Ishikawa (cell line): ENCODE results near the gene FGD6.

ENCODE experiments used
- CEBPB ChIP-seq: IDR thresholded peaks from 2 replicates; pipeline ENCODE4 v1.6.1; 2012
- CREB1 ChIP-seq: IDR thresholded peaks from 2 replicates; pipeline ENCODE4 v1.6.1; 2012; ENCODE audit warnings: low read depth
- EGR1 ChIP-seq: IDR thresholded peaks from 2 replicates; pipeline ENCODE4 v1.6.1; 2012
- EP300 ChIP-seq: IDR thresholded peaks from 2 replicates; pipeline ENCODE4 v1.6.1; 2012; ENCODE audit warnings: borderline replicate concordance
- NFIC ChIP-seq: IDR thresholded peaks from 2 replicates; pipeline ENCODE4 v1.6.1; 2012
- RAD21 ChIP-seq: IDR thresholded peaks from 2 replicates; pipeline ENCODE4 v1.6.1; 2012; ENCODE audit warnings: low read depth
- REST ChIP-seq: IDR thresholded peaks from 2 replicates; pipeline ENCODE4 v1.6.1; 2012; ENCODE audit warnings: low read depth, mild to moderate bottlenecking
- TAF1 ChIP-seq: IDR thresholded peaks from 2 replicates; pipeline ENCODE4 v1.6.1; 2012; ENCODE audit warnings: low read depth, mild to moderate bottlenecking
- TCF12 ChIP-seq: IDR thresholded peaks from 2 replicates; pipeline ENCODE4 v1.6.1; 2012; ENCODE audit warnings: low read depth
- YY1 ChIP-seq: IDR thresholded peaks from 2 replicates; pipeline ENCODE4 v1.6.1; 2012; ENCODE audit warnings: low read depth
- ZBTB7A ChIP-seq: IDR thresholded peaks from 2 replicates; pipeline ENCODE4 v1.6.1; 2012; ENCODE audit warnings: low read depth
- TF ChIP-seq, protein P1 (sequence below): IDR thresholded peaks from 2 replicates; pipeline ENCODE4 v1.6.1; 2012

- TF ChIP-seq EGR1 (no peak), EP300 (no peak), REST (no peak), TCF12 (no peak), NFIC (no peak), CREB1 (no peak), CEBPB (no peak), ZBTB7A (no peak), YY1 (no peak), RAD21 (no peak), TAF1 (no peak)
- TF ChIP-seq, protein P1, sequence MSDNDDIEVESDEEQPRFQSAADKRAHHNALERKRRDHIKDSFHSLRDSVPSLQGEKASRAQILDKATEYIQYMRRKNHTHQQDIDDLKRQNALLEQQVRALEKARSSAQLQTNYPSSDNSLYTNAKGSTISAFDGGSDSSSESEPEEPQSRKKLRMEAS = no peak
These were observed 24.7 kb upstream of the FGD6 start for GRCh38 chr12:95241761-95242506.
